Measurements from ENCODE around the gene WNT9B.
"Not testable (repeated sequence)": the region's sequence is repeated elsewhere in the genome, so short reads cannot be mapped to it uniquely, and the experiment has no call there.

DNA sequence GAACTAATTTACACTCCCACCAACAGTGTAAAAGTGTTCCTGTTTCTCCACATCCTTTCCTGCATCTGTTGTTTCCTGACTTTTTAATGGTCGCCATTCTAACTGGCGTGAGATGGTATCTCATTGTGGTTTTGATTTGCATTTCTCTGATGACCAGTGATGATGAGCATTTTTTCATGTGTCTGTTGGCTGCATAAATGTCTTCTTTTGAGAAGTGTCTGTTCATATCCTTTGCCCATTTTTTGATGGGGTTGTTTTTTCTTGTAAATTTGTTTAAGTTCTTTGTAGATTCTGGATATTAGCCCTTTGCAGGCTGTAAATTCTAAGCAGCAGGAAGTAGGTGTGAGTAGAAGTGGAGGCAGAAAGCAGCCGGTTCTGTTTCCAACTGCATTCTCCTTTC is 10.8 kb upstream of the WNT9B start:
- not testable (repeated sequence) for TF ChIP-seq CTCF (conservative IDR thresholded peaks at IDR 0.05 in 1 of 2, IDR thresholded peaks at IDR 0.05 in 1 of 2; ENCODE audit: low read depth in 1 of 2, low read length in 2 of 2); EZH2 (IDR thresholded peaks at IDR 0.05; ENCODE audit: low read length, missing control alignments)
